PC-3 (cell line): ENCODE measurements around the gene MYO19. TPM values are rescaled to one million over a fixed set of nuclear protein-coding genes. Genes with fewer than 3 reads are reported as not detected.

Source experiments
- ATAC-seq: fragments of 200-7000 bp; cut with Tn5 transposase; 2 replicates; pipeline ENCODE4 v1.9.1; 2020; ENCODE audit warnings: mild to moderate bottlenecking, moderate library complexity
- BruUV-seq: library from RNA; stranded (reverse); fragments of 400-500 nt; replicated peaks from 2 replicates; lab custom pipeline; 2021; lab: Mats Ljungman, UMichigan
- CTCF ChIA-PET: fragments of 300-600 bp; sonication (Branson Sonifier 250); formaldehyde crosslinking; loops from one replicate; lab custom pipeline; 2022; ENCODE audit warnings: antibody characterized with exemption; lab: Charles Lee
- POLR2A ChIA-PET: fragments of 300-600 bp; sonication (Branson Sonifier 250); formaldehyde crosslinking; loops from one replicate; lab custom pipeline; 2022; ENCODE audit warnings: antibody characterized with exemption; ENCODE audit not compliant: unreplicated experiment; lab: Charles Lee
- DNase-seq: peaks from one replicate; pipeline ENCODE4 v3.0.0-alpha.2; 2015
- H2AFZ ChIP-seq: fragments of 300-600 bp; sonication (generic); 2 replicates; pipeline ENCODE4 v1.6.0; 2016; ENCODE audit warnings: antibody characterized with exemption, low read length
- H3F3A ChIP-seq: fragments of 300-600 bp; sonication (generic); one replicate; pipeline ENCODE4 v1.6.0; 2017; ENCODE audit warnings: antibody characterized with exemption, low read length, control low read depth, mild to moderate bottlenecking; ENCODE audit not compliant: unreplicated experiment
- H3K27ac ChIP-seq: fragments of 300-600 bp; sonication (generic); 2 replicates; pipeline ENCODE4 v1.5.1; 2016; ENCODE audit warnings: mild to moderate bottlenecking, low read length
- H3K27me3 ChIP-seq: fragments of 300-600 bp; sonication (generic); 2 replicates; pipeline ENCODE4 v1.6.1; 2016; ENCODE audit warnings: low read length, mixed read lengths
- H3K36me3 ChIP-seq: fragments of 300-600 bp; sonication (generic); 2 replicates; pipeline ENCODE4 v1.6.1; 2016; ENCODE audit warnings: low read depth, mixed run types, low read length, mixed read lengths
- H3K4me1 ChIP-seq: fragments of 300-600 bp; sonication (generic); 2 replicates; pipeline ENCODE4 v1.5.1; 2016; ENCODE audit warnings: low read length; ENCODE audit not compliant: insufficient read depth
- H3K4me2 ChIP-seq: fragments of 300-600 bp; sonication (generic); 2 replicates; pipeline ENCODE4 v1.6.0; 2016; ENCODE audit warnings: low read length
- H3K4me3 ChIP-seq: fragments of 300-600 bp; sonication (generic); 2 replicates; pipeline ENCODE4 v1.5.1; 2016; ENCODE audit warnings: mild to moderate bottlenecking, low read length, mixed read lengths
- H3K79me2 ChIP-seq: fragments of 300-600 bp; sonication (generic); 2 replicates; pipeline ENCODE4 v1.6.1; 2017; ENCODE audit warnings: low read length, mixed read lengths
- H3K9ac ChIP-seq: fragments of 300-600 bp; sonication (generic); 2 replicates; pipeline ENCODE4 v1.6.0; 2016; ENCODE audit warnings: mild to moderate bottlenecking, low read length
- H3K9me2 ChIP-seq: fragments of 300-600 bp; sonication (generic); replicated peaks from 2 replicates; pipeline ENCODE4 v1.6.1; 2016; ENCODE audit warnings: mixed run types, low read length, mixed read lengths
- H3K9me3 ChIP-seq: fragments of 300-600 bp; sonication (generic); 2 replicates; pipeline ENCODE4 v1.6.1; 2016; ENCODE audit warnings: low read length, mixed read lengths
- H4K20me1 ChIP-seq: fragments of 300-600 bp; sonication (generic); 2 replicates; pipeline ENCODE4 v1.6.1; 2016; ENCODE audit warnings: low read length, mixed read lengths
- EZH2 ChIP-seq: fragments of 300-600 bp; sonication (generic); IDR thresholded peaks from one replicate; pipeline ENCODE4 v1.6.1; 2017; ENCODE audit warnings: antibody characterized with exemption, mild to moderate bottlenecking, low read length; ENCODE audit not compliant: unreplicated experiment
- EZH2phosphoT487 ChIP-seq: fragments of 300-600 bp; sonication (generic); IDR thresholded peaks from 2 replicates; pipeline ENCODE4 v1.6.1; 2018; ENCODE audit warnings: mild to moderate bottlenecking, antibody characterized with exemption, low read length, borderline replicate concordance
- intact Hi-C: fragments of 100-400 bp; cut with micrococcal nuclease; formaldehyde crosslinking; loops from 2 replicates; pipeline ENCODE4 v1.9.0; 2023
- total RNA-seq: library from RNA; depleted of rRNA; stranded (reverse); fragments of >200 nt; gene quantifications from 2 replicates; pipeline ENCODE4 v1.2.3, GENCODE V29; 2014
- TF ChIP-seq, protein P1 (sequence below): fragments of 300-600 bp; sonication (generic); conservative IDR thresholded peaks from 2 replicates; pipeline ENCODE4 v1.5.1; 2017; ENCODE audit warnings: antibody characterized with exemption, low read depth, mild to moderate bottlenecking, low read length

The MYO19 gene
- total RNA-seq, 1 experiment from 2014 or later: 143 TPM

DNA sequence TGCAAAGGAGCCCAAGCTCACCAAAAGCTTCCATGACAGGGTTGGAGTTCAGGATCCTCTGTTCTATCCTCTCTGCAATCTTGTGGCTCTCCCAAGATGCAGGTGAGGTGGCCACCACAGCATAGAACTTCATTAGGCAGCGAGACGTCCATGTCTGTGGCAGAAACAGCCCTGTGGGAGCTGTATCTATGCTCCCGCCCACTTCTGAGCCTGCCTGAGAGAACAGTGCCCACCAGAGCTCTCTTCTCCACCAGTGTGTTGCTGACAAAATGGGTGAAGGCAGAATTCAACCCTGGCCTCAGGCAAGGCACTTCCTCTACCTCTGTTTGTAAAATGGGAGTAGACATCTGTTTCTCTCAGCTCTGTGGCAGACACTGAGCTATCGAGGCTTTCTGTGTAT, 18.8 kb downstream of the MYO19 start:
- CTCF ChIA-PET: no interaction called here

DNA sequence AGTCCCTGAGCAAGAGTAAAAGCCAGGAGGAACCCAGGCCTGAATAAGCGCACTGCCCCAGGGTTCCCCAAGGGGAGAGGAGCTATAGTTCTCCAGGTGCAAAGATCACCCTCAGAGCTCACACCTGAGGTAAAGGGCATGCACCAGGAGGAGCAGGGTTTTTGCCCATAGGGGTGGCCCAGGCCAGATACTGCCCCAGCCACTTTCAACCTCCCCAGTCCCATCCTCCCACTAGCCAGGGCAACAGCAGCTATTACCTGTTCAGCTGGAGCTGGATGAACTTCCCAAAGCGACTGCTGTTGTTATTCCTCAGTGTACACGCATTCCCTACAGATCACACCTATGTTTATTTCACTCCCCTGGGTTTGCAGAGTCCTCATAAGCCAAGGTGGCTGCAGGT, 19.8 kb downstream of the MYO19 start:
- no peak for ATAC-seq
- no peaks in the 10 kb centered on the region for H3K79me2 ChIP-seq
- peaks cover 5% of the 10 kb centered on the region; the same call in 1 of the 2 replicates for H3K36me3 ChIP-seq
- H4K20me1 ChIP-seq: no peaks in the 10 kb centered on the region
- no peaks in the 10 kb centered on the region for H3K27me3 ChIP-seq
- no peaks in the 10 kb centered on the region for H3K9me3 ChIP-seq
- H3K9ac ChIP-seq: no peak overlapping the region
- no peak overlapping the region for H2AFZ ChIP-seq
- H3K9me2 ChIP-seq: no peaks in the 10 kb centered on the region
- no peaks in the 10 kb centered on the region for H3K4me1 ChIP-seq
- H3K4me3 ChIP-seq: no peak overlapping the region
- H3K4me2 ChIP-seq: no peak overlapping the region
- no peak for DNase-seq
- no TSS peak for BruUV-seq
- POLR2A ChIA-PET: no interaction called here
- H3K27ac ChIP-seq: no peak overlapping the region
- TF ChIP-seq EZH2 (no peak), EZH2phosphoT487 (no peak)
- TF ChIP-seq, protein P1, sequence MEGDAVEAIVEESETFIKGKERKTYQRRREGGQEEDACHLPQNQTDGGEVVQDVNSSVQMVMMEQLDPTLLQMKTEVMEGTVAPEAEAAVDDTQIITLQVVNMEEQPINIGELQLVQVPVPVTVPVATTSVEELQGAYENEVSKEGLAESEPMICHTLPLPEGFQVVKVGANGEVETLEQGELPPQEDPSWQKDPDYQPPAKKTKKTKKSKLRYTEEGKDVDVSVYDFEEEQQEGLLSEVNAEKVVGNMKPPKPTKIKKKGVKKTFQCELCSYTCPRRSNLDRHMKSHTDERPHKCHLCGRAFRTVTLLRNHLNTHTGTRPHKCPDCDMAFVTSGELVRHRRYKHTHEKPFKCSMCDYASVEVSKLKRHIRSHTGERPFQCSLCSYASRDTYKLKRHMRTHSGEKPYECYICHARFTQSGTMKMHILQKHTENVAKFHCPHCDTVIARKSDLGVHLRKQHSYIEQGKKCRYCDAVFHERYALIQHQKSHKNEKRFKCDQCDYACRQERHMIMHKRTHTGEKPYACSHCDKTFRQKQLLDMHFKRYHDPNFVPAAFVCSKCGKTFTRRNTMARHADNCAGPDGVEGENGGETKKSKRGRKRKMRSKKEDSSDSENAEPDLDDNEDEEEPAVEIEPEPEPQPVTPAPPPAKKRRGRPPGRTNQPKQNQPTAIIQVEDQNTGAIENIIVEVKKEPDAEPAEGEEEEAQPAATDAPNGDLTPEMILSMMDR: no peak
- intact Hi-C loops: no loop called here
- CTCF ChIA-PET: no interaction called here
- H3F3A ChIP-seq: no peaks in the 10 kb centered on the region

More for the DNA sequence above, 18.8 kb downstream of the MYO19 start:
- Histone ChIP-seq H2AFZ (no peak overlapping the region), H3K79me2 (no peaks in the 10 kb centered on the region), H3K9me2 (no peaks in the 10 kb centered on the region), H3K27me3 (no peaks in the 10 kb centered on the region), H3K9ac (no peak overlapping the region), H3K4me1 (no peaks in the 10 kb centered on the region), H3K9me3 (no peaks in the 10 kb centered on the region), H4K20me1 (no peaks in the 10 kb centered on the region), H3F3A (no peaks in the 10 kb centered on the region), H3K4me2 (no peak overlapping the region), H3K36me3 (peaks cover 10% of the 10 kb centered on the region; the same call in 1 of the 2 replicates), H3K4me3 (no peak overlapping the region), H3K27ac (no peak overlapping the region)
- intact Hi-C loops: no loop called here
- no peak for DNase-seq
- TF ChIP-seq EZH2phosphoT487: no peak
- TF ChIP-seq, protein P1: no peak
- ATAC-seq: no peak
- POLR2A ChIA-PET: no interaction called here
- BruUV-seq: no TSS peak

DNA sequence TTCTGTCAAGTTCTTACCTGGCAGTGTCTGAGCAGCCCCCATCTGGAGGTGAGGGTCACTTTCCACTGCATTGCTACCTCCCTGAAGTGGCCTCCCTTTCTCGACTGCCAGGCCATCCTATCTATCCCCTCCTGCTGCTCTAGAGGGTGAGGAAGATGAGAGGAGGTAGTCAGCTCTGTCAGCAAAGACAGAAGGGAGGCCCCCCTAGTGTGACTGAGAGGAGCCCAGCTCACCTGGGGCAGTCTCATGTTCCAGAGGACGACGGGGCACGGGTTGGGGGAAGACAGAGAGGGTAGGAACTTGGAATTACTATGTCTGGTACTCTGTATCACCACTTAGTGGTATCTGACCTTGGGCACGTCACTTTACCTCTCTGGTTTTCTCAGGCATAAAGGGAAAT, 22.0 kb downstream of the MYO19 start:
- no peak overlapping the region for H2AFZ ChIP-seq
- ChIA-PET CTCF (no interaction called here), POLR2A (no interaction called here)
- H4K20me1 ChIP-seq: no peaks in the 10 kb centered on the region
- TF ChIP-seq, protein P1: no peak
- TF ChIP-seq EZH2 (no peak), EZH2phosphoT487 (no peak)
- DNase-seq (no peak), ATAC-seq (no peak)
- H3K9me3 ChIP-seq: no peaks in the 10 kb centered on the region
- no peaks in the 10 kb centered on the region for H3F3A ChIP-seq
- H3K4me1 ChIP-seq: no peaks in the 10 kb centered on the region
- no peaks in the 10 kb centered on the region for H3K27me3 ChIP-seq
- no peaks in the 10 kb centered on the region for H3K79me2 ChIP-seq
- no peak overlapping the region for H3K9ac ChIP-seq
- no peaks in the 10 kb centered on the region; the same call in 1 of the 2 replicates for H3K36me3 ChIP-seq
- no peak overlapping the region for H3K4me3 ChIP-seq
- no TSS peak for BruUV-seq
- no peaks in the 10 kb centered on the region for H3K9me2 ChIP-seq
- no peak overlapping the region for H3K4me2 ChIP-seq
- intact Hi-C loops: no loop called here
- no peak overlapping the region for H3K27ac ChIP-seq
